Measurements from ENCODE around the gene GPX1. TPM values are rescaled to one million over a fixed set of nuclear protein-coding genes. Genes with fewer than 3 reads are reported as not detected.
A peak's percentile ranks its signal among the peaks of the same experiment; 100 is the strongest.

Gene GPX1
- total RNA-seq, 5 donors from 2014 or later (not counting 1 experiment from before 2014, with no cell fraction given) = 45.1 to 87.5 (median 73.8) TPM

- no peak overlapping the region for H3K27ac ChIP-seq (ENCODE audit: low read length)
- Mint-ChIP-seq H3K4me3 (no peak overlapping the region), H3K36me3 (no peaks in the 10 kb centered on the region), H3K27me3 (no peaks in the 10 kb centered on the region), H3K4me1 (peaks cover 16 to 23% (median 17%) of the 10 kb centered on the region in 3 donors), H3K27ac (no peak overlapping the region), H3K9me3 (no peaks in the 10 kb centered on the region)
- DNase-seq = no peak
- no peak overlapping the region for H3K4me3 ChIP-seq (ENCODE audit: control insufficient read depth in 1 of 2, extremely low read depth in 1 of 2, low read length in 1 of 2)
- no peaks in the 10 kb centered on the region for H3K9me3 ChIP-seq
- POLR2A ChIA-PET = no interaction called here
- peaks cover 7 to 20% of the 10 kb centered on the region in 2 experiments for H3K4me1 ChIP-seq (ENCODE audit: control insufficient read depth in 1 of 2, extremely low read depth in 1 of 2, insufficient read depth in 2 of 2, low read length in 2 of 2)
- CTCF ChIA-PET = no interaction called here
- no peaks in the 10 kb centered on the region for H3K27me3 ChIP-seq (replicated peaks in 1 of 2; ENCODE audit: control insufficient read depth in 2 of 2, extremely low read depth in 1 of 2, insufficient read depth in 2 of 2, low read length in 1 of 2)
- H3K36me3 ChIP-seq (ENCODE audit: control insufficient read depth in 2 of 2, extremely low read depth in 1 of 2, insufficient read depth in 1 of 2, low read length in 1 of 2) = no peaks in the 10 kb centered on the region
- ATAC-seq (replicated peaks in 1 of 4) = no peak
- WGBS (ENCODE audit: insufficient coverage) = 91% methylated on average over 4 of the region's 6 CpGs
Observed at GRCh38 chr3:49346797-49347251, 11.3 kb downstream of the GPX1 start.

- DNase-seq (no peak), ATAC-seq (replicated peaks in 1 of 4) (no peak)
- H3K27me3 Mint-ChIP-seq = no peaks in the 10 kb centered on the region
- Histone ChIP-seq H3K27me3 (replicated peaks in 1 of 2; ENCODE audit: control insufficient read depth in 2 of 2, extremely low read depth in 1 of 2, insufficient read depth in 2 of 2, low read length in 1 of 2) (no peaks in the 10 kb centered on the region), H3K27ac (ENCODE audit: low read length) (no peak overlapping the region), H3K4me3 (ENCODE audit: control insufficient read depth in 1 of 2, extremely low read depth in 1 of 2, low read length in 1 of 2) (no peak overlapping the region), H3K4me1 (ENCODE audit: control insufficient read depth in 1 of 2, extremely low read depth in 1 of 2, insufficient read depth in 2 of 2, low read length in 2 of 2) (peaks cover 25 to 52% of the 10 kb centered on the region in 2 experiments), H3K36me3 (ENCODE audit: control insufficient read depth in 2 of 2, extremely low read depth in 1 of 2, insufficient read depth in 1 of 2, low read length in 1 of 2) (no peaks in the 10 kb centered on the region), H3K9me3 (no peaks in the 10 kb centered on the region)
- H3K27ac Mint-ChIP-seq = peak overlapping the region; percentile 95 to 97
- no peak overlapping the region for H3K4me3 Mint-ChIP-seq
- WGBS (ENCODE audit: insufficient coverage) = 100% methylated on average over 2 of the region's 3 CpGs
- no peaks in the 10 kb centered on the region for H3K9me3 Mint-ChIP-seq
- ChIA-PET POLR2A (interaction anchor here in 1 of 2 donors (0.9 kb wide), 1 partner anchor 111 kb away, joined by 3 read pairs; no protein-coding TSS in a partner anchor), CTCF (interaction anchor here in 1 of 2 donors (0.6 kb wide), 1 partner anchor 106 kb away, joined by 3 read pairs; no protein-coding TSS in a partner anchor)
- peaks cover 33 to 45% (median 42%) of the 10 kb centered on the region in 3 donors for H3K4me1 Mint-ChIP-seq
- peaks cover 2% of the 10 kb centered on the region for H3K36me3 Mint-ChIP-seq
Observed at GRCh38 chr3:49343163-49343562, 15.0 kb downstream of the GPX1 start.

- Histone ChIP-seq H3K4me1 (ENCODE audit: control insufficient read depth in 1 of 2, extremely low read depth in 1 of 2, insufficient read depth in 2 of 2, low read length in 2 of 2) (peaks cover 26 to 61% of the 10 kb centered on the region in 2 experiments), H3K9me3 (no peaks in the 10 kb centered on the region), H3K27me3 (replicated peaks in 1 of 2; ENCODE audit: control insufficient read depth in 2 of 2, extremely low read depth in 1 of 2, insufficient read depth in 2 of 2, low read length in 1 of 2) (no peaks in the 10 kb centered on the region), H3K36me3 (ENCODE audit: control insufficient read depth in 2 of 2, extremely low read depth in 1 of 2, insufficient read depth in 1 of 2, low read length in 1 of 2) (peaks cover 0 to 3% of the 10 kb centered on the region in 2 donors), H3K4me3 (ENCODE audit: control insufficient read depth in 1 of 2, extremely low read depth in 1 of 2, low read length in 1 of 2) (no peak overlapping the region), H3K27ac (ENCODE audit: low read length) (peak overlapping the region; percentile 96)
- peaks cover 36 to 48% (median 47%) of the 10 kb centered on the region in 3 donors for H3K4me1 Mint-ChIP-seq
- CTCF ChIA-PET = interaction anchor here in 1 of 2 donors (0.5 to 0.9 kb wide), 2 partner anchors 87 to 107 kb away, joined by 3 read pairs; partner anchors contain the start of gene NICN1
- peak overlapping the region in 1 of 3 donors; percentile 33 for H3K4me3 Mint-ChIP-seq
- H3K36me3 Mint-ChIP-seq = peaks cover 4% of the 10 kb centered on the region
- 90% methylated on average over 2 of the region's 6 CpGs for WGBS (ENCODE audit: insufficient coverage)
- no peak for ATAC-seq (replicated peaks in 1 of 4)
- POLR2A ChIA-PET = interaction anchor here in 1 of 2 donors (0.6 kb wide), 1 partner anchor 10 kb away, joined by 3 read pairs; no protein-coding TSS in a partner anchor
- no peak for DNase-seq
- H3K9me3 Mint-ChIP-seq = no peaks in the 10 kb centered on the region
- H3K27ac Mint-ChIP-seq = peak overlapping the region; percentile 95 to 97
- H3K27me3 Mint-ChIP-seq = no peaks in the 10 kb centered on the region
Observed at GRCh38 chr3:49341996-49342395, 16.2 kb downstream of the GPX1 start.

GRCh38 chr3:49339941-49340800 lies 18.0 kb downstream of the GPX1 start, which contains the start of gene USP4:
TSS of gene USP4 (minus strand) at chr3:49340053. CDS start at chr3:49340024, 29 bp downstream.
- no peaks in the 10 kb centered on the region for H3K27me3 Mint-ChIP-seq
- ATAC-seq (replicated peaks in 1 of 4) (peak; percentile 89 to 94 (median 93)), DNase-seq (peak; percentile 83 to 96 (median 88))
- POLR2A ChIA-PET = interaction anchor here (0.6 to 1.5 kb wide), 15 partner anchors 10 to 131 kb away, joined by 3 to 12 read pairs (median 5); partner anchors contain the start of genes RHOA (in 1 of the 2) and TCTA (in 1 of the 2)
- under 1% methylated on average over 66 of the region's 70 CpGs for WGBS (ENCODE audit: insufficient coverage)
- H3K9me3 Mint-ChIP-seq = no peaks in the 10 kb centered on the region
- peaks cover 26 to 63% of the 10 kb centered on the region in 2 experiments for H3K4me1 ChIP-seq (ENCODE audit: control insufficient read depth in 1 of 2, extremely low read depth in 1 of 2, insufficient read depth in 2 of 2, low read length in 2 of 2)
- peak within 1 kb of the TSS; percentile 96 for H3K27ac ChIP-seq (ENCODE audit: low read length)
- H3K4me3 ChIP-seq (ENCODE audit: control insufficient read depth in 1 of 2, extremely low read depth in 1 of 2, low read length in 1 of 2) = peak within 1 kb of the TSS; percentile 79 to 98
- peaks cover 39 to 50% (median 49%) of the 10 kb centered on the region in 3 donors for H3K4me1 Mint-ChIP-seq
- H3K36me3 ChIP-seq (ENCODE audit: control insufficient read depth in 2 of 2, extremely low read depth in 1 of 2, insufficient read depth in 1 of 2, low read length in 1 of 2) = peaks cover 0 to 13% of the 10 kb centered on the region in 2 donors
- no peaks in the 10 kb centered on the region for H3K27me3 ChIP-seq (replicated peaks in 1 of 2; ENCODE audit: control insufficient read depth in 2 of 2, extremely low read depth in 1 of 2, insufficient read depth in 2 of 2, low read length in 1 of 2)
- H3K36me3 Mint-ChIP-seq = peaks cover 9% of the 10 kb centered on the region
- CTCF ChIA-PET = interaction anchor here (0.5 to 2.9 kb wide), 27 partner anchors 8 to 593 kb away, joined by 3 to 58 read pairs (median 5); partner anchors contain the start of genes DAG1 (in 1 of the 2), GPX1 (in 1 of the 2), NICN1 (in 1 of the 2) and QRICH1 (in 1 of the 2)
- no peaks in the 10 kb centered on the region for H3K9me3 ChIP-seq
- H3K4me3 Mint-ChIP-seq = peak within 1 kb of the TSS; percentile 92 to 97 (median 95)
- H3K27ac Mint-ChIP-seq = peak within 1 kb of the TSS; percentile 97 to 100

GRCh38 chr3:49339581-49339940 lies 18.6 kb downstream of the GPX1 start:
- H3K4me3 ChIP-seq (ENCODE audit: control insufficient read depth in 1 of 2, extremely low read depth in 1 of 2, low read length in 1 of 2) = peak overlapping the region; percentile 79 to 98
- H3K4me1 ChIP-seq (ENCODE audit: control insufficient read depth in 1 of 2, extremely low read depth in 1 of 2, insufficient read depth in 2 of 2, low read length in 2 of 2) = peaks cover 24 to 57% of the 10 kb centered on the region in 2 experiments
- DNase-seq (peak in 6 of 35 experiments; percentile 3 to 24 (median 12)), ATAC-seq (replicated peaks in 1 of 4) (peak; percentile 0 to 1 (median 0))
- peak overlapping the region; percentile 92 to 97 (median 95) for H3K4me3 Mint-ChIP-seq
- no peaks in the 10 kb centered on the region for H3K27me3 Mint-ChIP-seq
- H3K27ac ChIP-seq (ENCODE audit: low read length) = peak overlapping the region; percentile 92
- peaks cover 15% of the 10 kb centered on the region for H3K36me3 Mint-ChIP-seq
- H3K27ac Mint-ChIP-seq = peak overlapping the region; percentile 97 to 100
- no peaks in the 10 kb centered on the region for H3K9me3 Mint-ChIP-seq
- ChIA-PET POLR2A (interaction anchor here (0.6 to 1.5 kb wide), 10 partner anchors 9 to 131 kb away, joined by 3 to 10 read pairs (median 4); partner anchors contain the start of genes RHOA (in 1 of the 2) and TCTA (in 1 of the 2)), CTCF (interaction anchor here (0.6 to 2.9 kb wide), 17 partner anchors 12 to 593 kb away, joined by 3 to 58 read pairs (median 7); partner anchors contain the start of genes DAG1 (in 1 of the 2), GPX1 (in 1 of the 2), NICN1 (in 1 of the 2) and QRICH1 (in 1 of the 2))
- peaks cover 0 to 19% of the 10 kb centered on the region in 2 donors for H3K36me3 ChIP-seq (ENCODE audit: control insufficient read depth in 2 of 2, extremely low read depth in 1 of 2, insufficient read depth in 1 of 2, low read length in 1 of 2)
- WGBS (ENCODE audit: insufficient coverage) = 0% methylated on average over 17 of the region's 17 CpGs
- peaks cover 42 to 51% (median 48%) of the 10 kb centered on the region in 3 donors for H3K4me1 Mint-ChIP-seq
- H3K27me3 ChIP-seq (replicated peaks in 1 of 2; ENCODE audit: control insufficient read depth in 2 of 2, extremely low read depth in 1 of 2, insufficient read depth in 2 of 2, low read length in 1 of 2) = no peaks in the 10 kb centered on the region
- no peaks in the 10 kb centered on the region for H3K9me3 ChIP-seq

All from T-cell (primary cell).